GM23338 (cell line): ENCODE measurements around the gene XPC.

ENCODE experiments used
- CREB1 ChIP-seq: fragments of 250-450 bp; sonication (Bioruptor Pico); IDR thresholded peaks from 2 replicates; pipeline ENCODE4 v1.5.0; 2020; ENCODE audit warnings: low read depth, mild to moderate bottlenecking, moderate library complexity
- ETS1 ChIP-seq: IDR thresholded peaks from 2 replicates; pipeline ENCODE4 v1.6.1; 2016; ENCODE audit warnings: antibody characterized with exemption
- EZH2 ChIP-seq: fragments of 200-600 bp; sonication (generic); IDR thresholded peaks from one replicate; pipeline ENCODE4 v1.8.0; 2017; ENCODE audit warnings: antibody characterized with exemption, mild to moderate bottlenecking, low read depth; ENCODE audit not compliant: unreplicated experiment
- EZH2phosphoT487 ChIP-seq: fragments of 200-600 bp; sonication (generic); IDR thresholded peaks from one replicate; pipeline ENCODE4 v1.8.1; 2018; ENCODE audit warnings: antibody characterized with exemption; ENCODE audit not compliant: unreplicated experiment
- JUNB ChIP-seq: IDR thresholded peaks from one replicate; pipeline ENCODE4 v1.6.1; 2016; ENCODE audit warnings: antibody characterized with exemption; ENCODE audit not compliant: unreplicated experiment
- NANOG ChIP-seq: IDR thresholded peaks from 2 replicates; pipeline ENCODE4 v1.6.1; 2016; ENCODE audit warnings: antibody characterized with exemption, borderline replicate concordance
- POLR2AphosphoS5 ChIP-seq: IDR thresholded peaks from 2 replicates; pipeline ENCODE4 v1.6.1; 2016; ENCODE audit warnings: antibody characterized with exemption, low read depth
- ZNF114 ChIP-seq: fragments of 250-450 bp; sonication (Bioruptor Pico); IDR thresholded peaks from 2 replicates; pipeline ENCODE4 v1.5.0; 2020; ENCODE audit warnings: mild to moderate bottlenecking, moderate library complexity
- ZNF331 ChIP-seq: fragments of 250-450 bp; sonication (Bioruptor Pico); IDR thresholded peaks from 2 replicates; pipeline ENCODE4 v1.5.0; 2020; ENCODE audit warnings: low read depth, mild to moderate bottlenecking, moderate library complexity
- TF ChIP-seq, protein P1 (sequence below), 2 experiments: fragments of 200-600 bp in 1 of 2; sonication (generic) in 1 of 2; conservative IDR thresholded peaks; 2 replicates each; pipeline versions ENCODE4 v1.5.1 to v1.6.1; 2016 to 2017; ENCODE audit warnings: antibody characterized with exemption in 2 of 2, low read depth in 2 of 2, mild to moderate bottlenecking in 2 of 2, moderate library complexity in 1 of 2
- TF ChIP-seq, protein P2 (sequence below): IDR thresholded peaks from one replicate; pipeline ENCODE4 v1.6.1; 2018; ENCODE audit warnings: antibody characterized with exemption; ENCODE audit not compliant: unreplicated experiment
- TF ChIP-seq, protein P3 (sequence below): fragments of 250-450 bp; sonication (Bioruptor Pico); IDR thresholded peaks from 2 replicates; pipeline ENCODE4 v1.5.0; 2020; ENCODE audit warnings: mild to moderate bottlenecking, moderate library complexity

DNA sequence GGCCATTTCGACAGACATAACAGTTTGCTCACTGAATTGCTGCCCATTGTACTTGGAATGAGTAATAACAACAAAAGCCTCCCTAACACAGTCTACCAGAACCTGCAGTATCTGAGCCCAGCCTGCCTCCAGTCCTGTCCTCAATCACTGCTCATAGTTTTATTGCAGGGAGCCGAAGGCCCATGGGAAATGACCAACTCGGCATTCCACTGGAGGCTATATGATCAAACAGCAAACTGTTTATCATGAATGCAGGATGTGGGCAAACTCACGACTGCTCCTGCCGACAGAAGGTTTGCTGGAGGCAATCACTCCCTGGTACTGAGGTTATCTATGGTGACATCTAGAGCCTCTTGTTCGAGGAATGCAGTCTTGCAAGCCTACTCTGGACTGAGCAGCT is 46.5 kb upstream of the XPC start:
- TF ChIP-seq, protein P1, sequence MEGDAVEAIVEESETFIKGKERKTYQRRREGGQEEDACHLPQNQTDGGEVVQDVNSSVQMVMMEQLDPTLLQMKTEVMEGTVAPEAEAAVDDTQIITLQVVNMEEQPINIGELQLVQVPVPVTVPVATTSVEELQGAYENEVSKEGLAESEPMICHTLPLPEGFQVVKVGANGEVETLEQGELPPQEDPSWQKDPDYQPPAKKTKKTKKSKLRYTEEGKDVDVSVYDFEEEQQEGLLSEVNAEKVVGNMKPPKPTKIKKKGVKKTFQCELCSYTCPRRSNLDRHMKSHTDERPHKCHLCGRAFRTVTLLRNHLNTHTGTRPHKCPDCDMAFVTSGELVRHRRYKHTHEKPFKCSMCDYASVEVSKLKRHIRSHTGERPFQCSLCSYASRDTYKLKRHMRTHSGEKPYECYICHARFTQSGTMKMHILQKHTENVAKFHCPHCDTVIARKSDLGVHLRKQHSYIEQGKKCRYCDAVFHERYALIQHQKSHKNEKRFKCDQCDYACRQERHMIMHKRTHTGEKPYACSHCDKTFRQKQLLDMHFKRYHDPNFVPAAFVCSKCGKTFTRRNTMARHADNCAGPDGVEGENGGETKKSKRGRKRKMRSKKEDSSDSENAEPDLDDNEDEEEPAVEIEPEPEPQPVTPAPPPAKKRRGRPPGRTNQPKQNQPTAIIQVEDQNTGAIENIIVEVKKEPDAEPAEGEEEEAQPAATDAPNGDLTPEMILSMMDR (conservative IDR thresholded peaks at IDR 0.05; ENCODE audit: low read depth in 2 of 2), result no peak
- TF ChIP-seq EZH2, result no peak
- TF ChIP-seq POLR2AphosphoS5, result no peak
- TF ChIP-seq, protein P2, sequence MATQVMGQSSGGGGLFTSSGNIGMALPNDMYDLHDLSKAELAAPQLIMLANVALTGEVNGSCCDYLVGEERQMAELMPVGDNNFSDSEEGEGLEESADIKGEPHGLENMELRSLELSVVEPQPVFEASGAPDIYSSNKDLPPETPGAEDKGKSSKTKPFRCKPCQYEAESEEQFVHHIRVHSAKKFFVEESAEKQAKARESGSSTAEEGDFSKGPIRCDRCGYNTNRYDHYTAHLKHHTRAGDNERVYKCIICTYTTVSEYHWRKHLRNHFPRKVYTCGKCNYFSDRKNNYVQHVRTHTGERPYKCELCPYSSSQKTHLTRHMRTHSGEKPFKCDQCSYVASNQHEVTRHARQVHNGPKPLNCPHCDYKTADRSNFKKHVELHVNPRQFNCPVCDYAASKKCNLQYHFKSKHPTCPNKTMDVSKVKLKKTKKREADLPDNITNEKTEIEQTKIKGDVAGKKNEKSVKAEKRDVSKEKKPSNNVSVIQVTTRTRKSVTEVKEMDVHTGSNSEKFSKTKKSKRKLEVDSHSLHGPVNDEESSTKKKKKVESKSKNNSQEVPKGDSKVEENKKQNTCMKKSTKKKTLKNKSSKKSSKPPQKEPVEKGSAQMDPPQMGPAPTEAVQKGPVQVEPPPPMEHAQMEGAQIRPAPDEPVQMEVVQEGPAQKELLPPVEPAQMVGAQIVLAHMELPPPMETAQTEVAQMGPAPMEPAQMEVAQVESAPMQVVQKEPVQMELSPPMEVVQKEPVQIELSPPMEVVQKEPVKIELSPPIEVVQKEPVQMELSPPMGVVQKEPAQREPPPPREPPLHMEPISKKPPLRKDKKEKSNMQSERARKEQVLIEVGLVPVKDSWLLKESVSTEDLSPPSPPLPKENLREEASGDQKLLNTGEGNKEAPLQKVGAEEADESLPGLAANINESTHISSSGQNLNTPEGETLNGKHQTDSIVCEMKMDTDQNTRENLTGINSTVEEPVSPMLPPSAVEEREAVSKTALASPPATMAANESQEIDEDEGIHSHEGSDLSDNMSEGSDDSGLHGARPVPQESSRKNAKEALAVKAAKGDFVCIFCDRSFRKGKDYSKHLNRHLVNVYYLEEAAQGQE, result no peak
- TF ChIP-seq EZH2phosphoT487, result no peak
- TF ChIP-seq ZNF331 (CRISPR knock-in tag), result no peak
- no peak for TF ChIP-seq NANOG
- no peak for TF ChIP-seq CREB1 (CRISPR knock-in tag)
- no peak for TF ChIP-seq JUNB
- no peak for TF ChIP-seq ETS1
- no peak for TF ChIP-seq ZNF114 (CRISPR knock-in tag)
- TF ChIP-seq, protein P3, sequence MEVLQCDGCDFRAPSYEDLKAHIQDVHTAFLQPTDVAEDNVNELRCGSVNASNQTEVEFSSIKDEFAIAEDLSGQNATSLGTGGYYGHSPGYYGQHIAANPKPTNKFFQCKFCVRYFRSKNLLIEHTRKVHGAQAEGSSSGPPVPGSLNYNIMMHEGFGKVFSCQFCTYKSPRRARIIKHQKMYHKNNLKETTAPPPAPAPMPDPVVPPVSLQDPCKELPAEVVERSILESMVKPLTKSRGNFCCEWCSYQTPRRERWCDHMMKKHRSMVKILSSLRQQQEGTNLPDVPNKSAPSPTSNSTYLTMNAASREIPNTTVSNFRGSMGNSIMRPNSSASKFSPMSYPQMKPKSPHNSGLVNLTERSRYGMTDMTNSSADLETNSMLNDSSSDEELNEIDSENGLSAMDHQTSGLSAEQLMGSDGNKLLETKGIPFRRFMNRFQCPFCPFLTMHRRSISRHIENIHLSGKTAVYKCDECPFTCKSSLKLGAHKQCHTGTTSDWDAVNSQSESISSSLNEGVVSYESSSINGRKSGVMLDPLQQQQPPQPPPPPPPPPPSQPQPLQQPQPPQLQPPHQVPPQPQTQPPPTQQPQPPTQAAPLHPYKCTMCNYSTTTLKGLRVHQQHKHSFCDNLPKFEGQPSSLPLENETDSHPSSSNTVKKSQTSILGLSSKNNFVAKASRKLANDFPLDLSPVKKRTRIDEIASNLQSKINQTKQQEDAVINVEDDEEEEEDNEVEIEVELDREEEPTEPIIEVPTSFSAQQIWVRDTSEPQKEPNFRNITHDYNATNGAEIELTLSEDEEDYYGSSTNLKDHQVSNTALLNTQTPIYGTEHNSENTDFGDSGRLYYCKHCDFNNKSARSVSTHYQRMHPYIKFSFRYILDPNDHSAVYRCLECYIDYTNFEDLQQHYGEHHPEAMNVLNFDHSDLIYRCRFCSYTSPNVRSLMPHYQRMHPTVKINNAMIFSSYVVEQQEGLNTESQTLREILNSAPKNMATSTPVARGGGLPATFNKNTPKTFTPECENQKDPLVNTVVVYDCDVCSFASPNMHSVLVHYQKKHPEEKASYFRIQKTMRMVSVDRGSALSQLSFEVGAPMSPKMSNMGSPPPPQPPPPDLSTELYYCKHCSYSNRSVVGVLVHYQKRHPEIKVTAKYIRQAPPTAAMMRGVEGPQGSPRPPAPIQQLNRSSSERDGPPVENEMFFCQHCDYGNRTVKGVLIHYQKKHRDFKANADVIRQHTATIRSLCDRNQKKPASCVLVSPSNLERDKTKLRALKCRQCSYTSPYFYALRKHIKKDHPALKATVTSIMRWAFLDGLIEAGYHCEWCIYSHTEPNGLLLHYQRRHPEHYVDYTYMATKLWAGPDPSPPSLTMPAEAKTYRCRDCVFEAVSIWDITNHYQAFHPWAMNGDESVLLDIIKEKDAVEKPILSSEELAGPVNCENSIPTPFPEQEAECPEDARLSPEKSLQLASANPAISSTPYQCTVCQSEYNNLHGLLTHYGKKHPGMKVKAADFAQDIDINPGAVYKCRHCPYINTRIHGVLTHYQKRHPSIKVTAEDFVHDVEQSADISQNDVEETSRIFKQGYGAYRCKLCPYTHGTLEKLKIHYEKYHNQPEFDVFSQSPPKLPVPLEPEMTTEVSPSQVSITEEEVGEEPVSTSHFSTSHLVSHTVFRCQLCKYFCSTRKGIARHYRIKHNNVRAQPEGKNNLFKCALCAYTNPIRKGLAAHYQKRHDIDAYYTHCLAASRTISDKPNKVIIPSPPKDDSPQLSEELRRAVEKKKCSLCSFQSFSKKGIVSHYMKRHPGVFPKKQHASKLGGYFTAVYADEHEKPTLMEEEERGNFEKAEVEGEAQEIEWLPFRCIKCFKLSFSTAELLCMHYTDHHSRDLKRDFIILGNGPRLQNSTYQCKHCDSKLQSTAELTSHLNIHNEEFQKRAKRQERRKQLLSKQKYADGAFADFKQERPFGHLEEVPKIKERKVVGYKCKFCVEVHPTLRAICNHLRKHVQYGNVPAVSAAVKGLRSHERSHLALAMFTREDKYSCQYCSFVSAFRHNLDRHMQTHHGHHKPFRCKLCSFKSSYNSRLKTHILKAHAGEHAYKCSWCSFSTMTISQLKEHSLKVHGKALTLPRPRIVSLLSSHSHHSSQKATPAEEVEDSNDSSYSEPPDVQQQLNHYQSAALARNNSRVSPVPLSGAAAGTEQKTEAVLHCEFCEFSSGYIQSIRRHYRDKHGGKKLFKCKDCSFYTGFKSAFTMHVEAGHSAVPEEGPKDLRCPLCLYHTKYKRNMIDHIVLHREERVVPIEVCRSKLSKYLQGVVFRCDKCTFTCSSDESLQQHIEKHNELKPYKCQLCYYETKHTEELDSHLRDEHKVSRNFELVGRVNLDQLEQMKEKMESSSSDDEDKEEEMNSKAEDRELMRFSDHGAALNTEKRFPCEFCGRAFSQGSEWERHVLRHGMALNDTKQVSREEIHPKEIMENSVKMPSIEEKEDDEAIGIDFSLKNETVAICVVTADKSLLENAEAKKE (CRISPR knock-in tag), result no peak
